Glutamatergic neuron (in vitro differentiated cells): ENCODE measurements around the gene LGALSL. TPM values are rescaled to one million over a fixed set of nuclear protein-coding genes. Genes with fewer than 3 reads are reported as not detected.

Experiments used
- DNase-seq: peaks from one replicate; pipeline ENCODE4 v3.0.0; 2022
- H3K27ac Mint-ChIP-seq: one replicate; pipeline ENCODE4 v1.8.0; 2020; ENCODE audit warnings: mild to moderate bottlenecking, mixed read lengths, inconsistent platforms; ENCODE audit not compliant: unreplicated experiment
- H3K27me3 Mint-ChIP-seq: one replicate; pipeline ENCODE4 v1.8.0; 2020; ENCODE audit warnings: mild to moderate bottlenecking, moderate library complexity, mixed read lengths, inconsistent platforms; ENCODE audit not compliant: unreplicated experiment
- H3K36me3 Mint-ChIP-seq: one replicate; pipeline ENCODE4 v1.8.0; 2020; ENCODE audit warnings: mild to moderate bottlenecking, mixed read lengths, inconsistent platforms; ENCODE audit not compliant: unreplicated experiment
- H3K4me1 Mint-ChIP-seq: one replicate; pipeline ENCODE4 v1.8.0; 2020; ENCODE audit warnings: mild to moderate bottlenecking, low read depth, mixed read lengths, inconsistent platforms; ENCODE audit not compliant: unreplicated experiment
- H3K4me3 Mint-ChIP-seq: one replicate; pipeline ENCODE4 v1.8.0; 2020; ENCODE audit warnings: mild to moderate bottlenecking, mixed read lengths, inconsistent platforms; ENCODE audit not compliant: unreplicated experiment
- H3K9me3 Mint-ChIP-seq: one replicate; pipeline ENCODE4 v1.8.0; 2020; ENCODE audit warnings: mild to moderate bottlenecking, moderate library complexity, mixed read lengths, inconsistent platforms; ENCODE audit not compliant: unreplicated experiment
- total RNA-seq: library from RNA; stranded (reverse); fragmentation: NEBNext Ultra II Directional; extraction: Animal tissue kit (Norgen Biotek cat#: 25700); gene quantifications from one replicate; pipeline ENCODE4 v1.2.1, GENCODE V29; 2021; ENCODE audit not compliant: unreplicated experiment
- TF ChIP-seq, protein P1 (sequence below): fragments of 200-600 bp; sonication (generic); IDR thresholded peaks from one replicate; pipeline ENCODE4 v1.5.0; 2021; ENCODE audit not compliant: partially characterized antibody, unreplicated experiment

The LGALSL gene
- total RNA-seq, 1 donor from 2014 or later: 2.8 TPM

- Mint-ChIP-seq H3K27ac (no peak overlapping the region), H3K4me1 (no peaks in the 10 kb centered on the region), H3K27me3 (no peaks in the 10 kb centered on the region), H3K36me3 (no peaks in the 10 kb centered on the region), H3K9me3 (no peaks in the 10 kb centered on the region), H3K4me3 (no peak overlapping the region)
- no peak for DNase-seq
- TF ChIP-seq, protein P1, sequence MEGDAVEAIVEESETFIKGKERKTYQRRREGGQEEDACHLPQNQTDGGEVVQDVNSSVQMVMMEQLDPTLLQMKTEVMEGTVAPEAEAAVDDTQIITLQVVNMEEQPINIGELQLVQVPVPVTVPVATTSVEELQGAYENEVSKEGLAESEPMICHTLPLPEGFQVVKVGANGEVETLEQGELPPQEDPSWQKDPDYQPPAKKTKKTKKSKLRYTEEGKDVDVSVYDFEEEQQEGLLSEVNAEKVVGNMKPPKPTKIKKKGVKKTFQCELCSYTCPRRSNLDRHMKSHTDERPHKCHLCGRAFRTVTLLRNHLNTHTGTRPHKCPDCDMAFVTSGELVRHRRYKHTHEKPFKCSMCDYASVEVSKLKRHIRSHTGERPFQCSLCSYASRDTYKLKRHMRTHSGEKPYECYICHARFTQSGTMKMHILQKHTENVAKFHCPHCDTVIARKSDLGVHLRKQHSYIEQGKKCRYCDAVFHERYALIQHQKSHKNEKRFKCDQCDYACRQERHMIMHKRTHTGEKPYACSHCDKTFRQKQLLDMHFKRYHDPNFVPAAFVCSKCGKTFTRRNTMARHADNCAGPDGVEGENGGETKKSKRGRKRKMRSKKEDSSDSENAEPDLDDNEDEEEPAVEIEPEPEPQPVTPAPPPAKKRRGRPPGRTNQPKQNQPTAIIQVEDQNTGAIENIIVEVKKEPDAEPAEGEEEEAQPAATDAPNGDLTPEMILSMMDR: no peak
Observed at GRCh38 chr2:64474121-64474571, 20.2 kb downstream of the LGALSL start.

DNA sequence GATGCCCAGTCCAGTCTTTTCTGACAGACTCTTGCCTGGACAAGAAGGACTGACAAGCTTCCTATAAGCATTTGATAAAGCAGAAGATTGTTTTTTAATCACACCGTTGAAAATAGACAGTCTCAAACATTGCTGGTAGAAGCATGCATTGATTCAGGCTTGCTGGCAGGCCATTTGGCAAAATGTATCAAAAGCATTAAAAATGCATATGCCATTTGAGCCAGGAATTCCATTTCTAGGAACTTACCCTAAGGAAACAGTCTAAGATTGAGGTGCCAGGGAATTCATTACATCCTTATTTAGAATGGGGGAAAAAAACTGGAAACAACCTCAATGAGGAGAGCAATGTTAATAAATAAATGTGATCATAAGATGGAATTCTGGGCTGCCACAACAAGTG, 20.7 kb downstream of the LGALSL start:
- Mint-ChIP-seq H3K27me3 (no peaks in the 10 kb centered on the region), H3K27ac (no peak overlapping the region), H3K9me3 (no peaks in the 10 kb centered on the region), H3K4me1 (no peaks in the 10 kb centered on the region), H3K36me3 (no peaks in the 10 kb centered on the region), H3K4me3 (no peak overlapping the region)
- DNase-seq: no peak
- TF ChIP-seq, protein P1: no peak

- H3K9me3 Mint-ChIP-seq: no peaks in the 10 kb centered on the region
- H3K27ac Mint-ChIP-seq: no peak overlapping the region
- no peaks in the 10 kb centered on the region for H3K36me3 Mint-ChIP-seq
- no peak for DNase-seq
- TF ChIP-seq, protein P1: no peak
- no peaks in the 10 kb centered on the region for H3K27me3 Mint-ChIP-seq
- no peak overlapping the region for H3K4me3 Mint-ChIP-seq
- no peaks in the 10 kb centered on the region for H3K4me1 Mint-ChIP-seq
Observed at GRCh38 chr2:64477037-64477436, 23.1 kb downstream of the LGALSL start.

- H3K27ac Mint-ChIP-seq: no peak overlapping the region
- H3K36me3 Mint-ChIP-seq: no peaks in the 10 kb centered on the region
- no peak for DNase-seq
- no peaks in the 10 kb centered on the region for H3K4me1 Mint-ChIP-seq
- TF ChIP-seq, protein P1: no peak
- H3K4me3 Mint-ChIP-seq: no peak overlapping the region
- no peaks in the 10 kb centered on the region for H3K9me3 Mint-ChIP-seq
- no peaks in the 10 kb centered on the region for H3K27me3 Mint-ChIP-seq
Observed at GRCh38 chr2:64477979-64478378, 24.0 kb downstream of the LGALSL start.

- Mint-ChIP-seq H3K27ac (no peak overlapping the region), H3K9me3 (no peaks in the 10 kb centered on the region), H3K4me3 (no peak overlapping the region), H3K4me1 (no peaks in the 10 kb centered on the region), H3K27me3 (no peaks in the 10 kb centered on the region), H3K36me3 (no peaks in the 10 kb centered on the region)
- DNase-seq: no peak
- TF ChIP-seq, protein P1: no peak
Observed at GRCh38 chr2:64478502-64479230, 24.7 kb downstream of the LGALSL start.
